OCI-M1 (cell line): ENCODE results near the gene GRAPL.
"Not testable (repeated sequence)": the region's sequence is repeated elsewhere in the genome, so short reads cannot be mapped to it uniquely, and the experiment has no call there.

Experiments
- DNase-seq: peaks from one replicate; lab custom pipeline; 2025; lab: John Stamatoyannopoulos, UW

The GRAPL gene

DNA sequence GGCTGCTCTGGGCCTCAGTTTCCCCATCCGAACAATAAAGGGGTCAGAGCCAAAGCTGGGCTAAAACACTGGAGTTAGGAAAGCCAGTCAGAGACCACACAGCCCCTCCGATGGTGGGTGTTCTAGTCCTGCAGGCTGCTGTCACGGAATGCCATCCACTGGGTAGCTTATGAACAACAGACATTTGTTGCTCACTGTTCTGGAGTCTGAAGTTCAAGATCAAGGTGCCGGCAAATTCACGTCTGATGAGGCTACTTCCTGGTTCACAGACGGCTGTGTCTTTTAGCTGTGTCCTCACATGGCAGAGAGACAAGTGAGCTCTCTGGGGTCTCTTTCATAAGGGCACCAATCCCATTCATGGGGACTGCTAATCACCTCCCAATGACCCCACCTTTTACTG is 9.2 kb downstream of the GRAPL start:
- DNase-seq = not testable (repeated sequence)

DNA sequence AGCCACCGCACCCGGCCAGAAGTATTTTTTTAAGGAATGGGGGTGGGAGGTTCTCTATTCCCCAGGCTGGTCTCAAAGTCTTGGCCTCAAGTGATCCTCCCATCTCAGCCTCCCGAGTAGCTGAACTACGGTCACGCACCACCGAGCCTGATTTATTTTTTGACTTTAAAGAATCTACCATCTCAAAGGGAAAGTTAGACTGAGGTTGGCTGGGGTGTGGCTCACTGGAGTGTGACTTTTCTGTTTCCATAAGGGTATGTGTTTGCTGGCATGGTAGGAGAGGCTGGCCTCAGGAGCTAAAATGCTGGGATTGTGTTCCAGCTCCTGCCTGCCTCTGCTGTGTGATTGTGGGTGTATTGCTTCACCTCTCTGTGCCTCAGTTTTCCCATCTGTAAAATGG is 10.6 kb downstream of the GRAPL start:
- not testable (repeated sequence) for DNase-seq

DNA sequence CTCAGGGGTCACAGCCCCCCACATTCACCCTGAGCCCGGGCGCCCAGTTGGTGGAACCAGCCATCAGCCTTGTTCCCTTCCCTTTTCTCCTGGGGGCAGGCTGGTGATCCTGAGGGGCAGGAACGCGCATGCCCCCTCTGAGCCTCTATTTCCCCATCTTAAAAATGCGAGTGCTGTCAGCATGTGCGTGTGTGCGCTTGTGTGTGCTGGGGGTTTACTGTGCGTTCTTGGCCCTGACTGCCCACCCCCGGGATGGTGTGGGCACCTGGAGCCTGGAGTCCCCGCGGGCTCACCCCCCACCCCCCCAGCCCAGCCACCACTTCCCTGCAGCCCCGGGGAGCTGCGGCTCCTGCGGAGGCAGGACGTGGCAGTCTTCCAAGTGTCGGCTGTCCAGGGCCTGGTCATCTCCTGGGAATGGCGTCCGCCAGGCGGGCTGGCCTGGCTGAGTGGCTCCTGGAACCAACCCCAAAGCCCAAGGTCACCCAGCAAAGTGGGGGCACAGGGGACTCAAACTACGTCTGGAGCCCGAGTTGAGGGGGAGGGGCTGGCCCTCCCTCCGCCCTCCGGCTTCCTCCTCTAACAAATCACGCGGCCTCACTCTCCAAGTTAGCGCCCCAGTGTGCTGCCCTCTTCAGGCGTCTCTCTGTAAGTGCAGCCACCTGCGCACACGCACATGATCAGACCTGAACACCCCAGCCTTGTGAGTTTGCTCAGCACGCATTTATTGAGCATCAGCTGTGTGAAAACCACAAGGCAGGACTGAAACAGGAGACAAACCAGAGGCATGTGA is 14.2 kb downstream of the GRAPL start:
- not testable (repeated sequence) for DNase-seq

DNA sequence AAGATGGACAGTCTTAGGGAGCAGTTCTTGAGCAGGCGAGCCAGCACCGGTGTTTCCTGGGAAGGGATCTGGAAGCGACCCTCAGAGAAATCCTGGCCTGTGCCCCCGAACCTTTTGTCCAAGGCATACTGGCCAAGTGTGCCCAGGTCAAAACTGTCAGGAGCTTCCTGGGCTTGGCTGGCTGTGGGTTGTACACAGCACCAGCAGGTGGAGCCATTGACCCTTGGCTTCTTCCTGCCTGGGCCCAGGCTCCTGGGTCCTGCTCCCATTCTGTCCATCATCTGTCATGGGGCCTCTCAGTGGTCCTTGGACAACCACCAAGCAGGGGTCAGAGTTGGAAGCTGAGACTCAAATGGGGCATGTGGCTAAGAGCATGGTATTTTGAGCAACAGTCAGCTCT is 15.0 kb downstream of the GRAPL start:
- not testable (repeated sequence) for DNase-seq

DNA sequence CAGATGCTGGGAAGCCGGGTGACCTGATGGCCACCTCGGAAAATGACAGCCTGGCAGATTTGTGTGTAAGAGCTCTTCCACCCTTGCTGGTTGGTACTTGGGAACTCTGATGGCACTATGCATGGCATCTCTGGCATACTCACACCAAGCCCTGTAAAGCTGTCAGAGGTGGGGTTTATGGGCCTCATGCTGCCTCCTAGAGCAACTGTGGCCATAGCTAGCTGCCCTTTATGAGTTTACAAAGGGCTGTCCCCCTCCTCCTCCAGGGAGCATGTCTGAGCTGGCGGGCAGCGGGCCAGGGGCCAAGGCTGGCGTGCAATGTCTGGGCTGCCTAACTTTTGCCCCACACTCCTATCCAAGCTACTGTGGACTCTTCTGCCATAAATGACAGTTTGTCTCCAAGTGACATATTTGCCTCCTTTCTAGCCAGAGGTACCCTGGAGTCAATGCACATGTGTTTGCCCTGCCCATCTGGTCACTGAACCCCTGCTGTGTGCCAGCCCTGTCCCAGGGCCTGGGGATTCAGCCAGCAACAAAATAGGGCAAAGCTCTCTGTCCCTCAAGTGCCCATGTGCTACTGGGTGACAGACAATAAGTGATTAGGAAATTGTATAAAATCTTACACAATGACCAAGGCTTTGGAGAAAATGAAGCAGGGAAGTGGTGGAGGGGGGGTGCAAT is 15.8 kb downstream of the GRAPL start:
- DNase-seq = not testable (repeated sequence)

DNA sequence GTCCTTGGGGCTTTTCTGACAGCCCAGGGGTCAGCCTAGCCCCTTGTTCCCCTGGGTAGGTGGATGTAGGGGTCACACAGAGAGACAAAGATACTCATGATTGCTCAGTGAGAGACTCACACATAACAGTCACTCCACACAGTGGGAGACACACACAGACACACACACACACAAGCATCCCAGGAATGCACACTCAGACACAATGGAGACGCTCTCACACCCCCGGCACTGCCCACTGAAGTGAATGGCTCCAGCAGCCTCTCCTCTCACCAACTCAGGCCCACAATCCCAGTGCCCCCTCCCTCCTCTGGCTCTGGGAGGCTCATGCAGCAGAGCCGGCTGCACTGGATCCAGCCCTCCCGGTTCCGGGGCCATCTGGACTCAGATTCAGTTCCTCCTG is 17.0 kb downstream of the GRAPL start:
- not testable (repeated sequence) for DNase-seq

DNA sequence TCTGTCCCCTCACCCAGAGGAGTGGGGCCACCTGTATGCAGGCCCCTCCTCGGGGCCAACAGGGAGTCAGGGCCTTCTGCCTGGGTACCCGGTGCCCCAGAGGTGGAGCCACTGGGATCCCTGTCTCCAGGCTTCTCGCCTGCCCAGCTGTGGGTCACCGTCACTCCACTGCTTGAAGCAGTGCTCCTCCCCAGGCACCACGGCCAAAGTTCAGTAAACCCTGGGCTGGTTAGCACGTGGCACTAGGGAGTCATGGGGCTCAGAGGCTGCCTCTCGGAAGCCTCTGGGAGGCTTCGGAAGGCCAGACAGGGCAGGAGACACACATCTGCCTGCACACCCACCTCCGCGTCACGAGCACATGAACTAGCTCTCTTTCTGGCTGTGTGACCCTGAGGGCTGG is 18.1 kb downstream of the GRAPL start:
- DNase-seq = not testable (repeated sequence)

DNA sequence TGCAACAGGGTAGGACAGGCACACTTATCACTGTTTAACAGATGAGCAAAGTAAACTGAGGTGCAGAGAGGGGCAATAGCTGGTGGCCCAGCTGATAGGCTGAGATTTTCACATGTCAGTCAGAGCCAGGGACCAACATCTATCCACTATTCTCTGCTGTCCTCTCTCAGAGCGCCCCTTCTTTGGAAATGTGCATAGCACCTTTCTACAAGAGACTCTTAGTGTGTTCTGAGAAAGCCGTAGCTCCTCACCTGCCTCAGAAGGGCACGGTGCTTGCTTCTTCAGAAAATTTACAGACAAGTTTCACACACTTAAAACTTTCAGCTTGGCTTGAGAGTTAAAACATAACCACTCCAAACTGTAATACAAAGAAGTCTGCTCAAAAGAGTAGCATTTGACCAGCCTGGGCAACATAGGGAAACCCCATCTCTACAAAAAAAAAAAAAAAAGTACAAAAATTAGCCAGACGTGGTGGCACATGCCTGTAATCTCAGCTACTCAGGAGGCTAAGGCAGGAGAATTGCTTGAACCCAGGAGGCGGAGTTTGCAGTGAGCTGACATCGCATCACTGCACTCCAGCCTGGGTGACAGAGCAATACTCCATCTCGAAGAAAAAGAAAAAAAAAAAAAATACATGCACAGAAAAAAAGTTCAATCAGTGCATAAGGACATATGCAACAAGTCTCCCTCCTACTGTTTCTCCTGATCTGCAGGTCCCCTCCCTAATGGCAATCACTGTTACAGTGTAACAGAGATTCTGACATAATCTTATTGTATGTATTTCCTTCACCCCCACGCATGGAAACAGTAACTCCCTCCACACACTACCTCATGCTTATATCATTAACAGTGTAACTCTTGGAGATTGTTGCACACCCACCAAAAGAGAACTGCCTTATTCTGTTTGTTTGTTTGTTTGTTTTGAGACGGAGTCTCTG is 23.6 kb downstream of the GRAPL start:
- DNase-seq = not testable (repeated sequence)

DNA sequence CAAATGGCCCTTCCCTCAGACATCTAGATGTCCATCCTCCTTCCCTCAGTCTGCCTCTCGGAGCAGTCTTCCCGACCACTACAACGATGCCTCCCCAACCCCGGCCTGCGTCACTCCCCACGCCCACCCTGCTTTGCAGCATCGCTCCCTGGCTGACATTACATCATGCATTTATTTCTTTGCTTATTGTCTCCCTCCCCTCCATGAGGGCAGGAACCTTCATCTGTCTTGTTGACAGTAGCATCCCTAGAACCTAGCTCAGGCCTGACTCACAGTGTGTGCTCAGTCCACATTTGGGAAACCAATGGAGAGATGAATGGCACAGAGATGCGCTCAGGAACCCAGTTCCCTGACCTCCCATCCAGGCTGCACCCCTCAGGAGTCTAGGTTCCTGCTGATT is 30.2 kb downstream of the GRAPL start:
- DNase-seq = not testable (repeated sequence)

DNA sequence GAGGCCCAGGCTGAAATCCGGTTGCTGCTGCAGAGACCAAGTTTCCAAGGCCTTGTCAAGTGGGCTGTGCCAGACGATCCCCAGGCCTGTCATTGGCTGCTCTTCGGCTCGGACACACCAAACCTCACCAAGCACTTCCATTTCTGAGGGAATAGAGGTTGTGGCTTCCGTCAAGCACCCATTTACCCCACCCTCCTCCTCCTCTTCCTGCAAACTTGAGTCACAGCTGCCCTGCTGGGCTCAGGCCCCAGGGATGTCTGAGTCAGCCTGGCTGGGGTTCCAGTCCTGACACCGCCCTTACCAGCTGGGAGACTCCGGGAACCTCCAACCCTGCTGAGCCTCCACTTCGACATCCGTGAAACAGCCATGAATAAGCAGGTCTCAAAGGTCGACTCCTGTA is 31.1 kb downstream of the GRAPL start:
- not testable (repeated sequence) for DNase-seq

DNA sequence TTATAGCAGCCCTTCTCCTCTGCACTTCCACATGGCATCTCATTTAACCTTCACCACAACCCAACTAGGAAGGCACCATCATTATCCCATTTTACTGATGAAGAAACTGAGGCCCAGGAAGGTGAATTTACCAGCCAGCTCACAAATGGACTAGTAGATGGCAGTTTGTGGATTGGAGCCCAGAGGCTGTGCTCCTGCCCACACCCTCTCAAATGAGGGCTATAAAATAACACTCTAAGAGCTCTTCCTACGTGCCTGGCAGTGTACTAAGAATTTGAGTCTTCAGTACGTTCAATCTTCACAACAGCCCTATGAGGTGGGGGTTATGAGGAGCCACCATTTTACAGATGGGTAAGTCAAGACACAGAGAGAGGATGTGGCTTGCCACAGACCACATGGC is 31.5 kb downstream of the GRAPL start:
- not testable (repeated sequence) for DNase-seq

DNA sequence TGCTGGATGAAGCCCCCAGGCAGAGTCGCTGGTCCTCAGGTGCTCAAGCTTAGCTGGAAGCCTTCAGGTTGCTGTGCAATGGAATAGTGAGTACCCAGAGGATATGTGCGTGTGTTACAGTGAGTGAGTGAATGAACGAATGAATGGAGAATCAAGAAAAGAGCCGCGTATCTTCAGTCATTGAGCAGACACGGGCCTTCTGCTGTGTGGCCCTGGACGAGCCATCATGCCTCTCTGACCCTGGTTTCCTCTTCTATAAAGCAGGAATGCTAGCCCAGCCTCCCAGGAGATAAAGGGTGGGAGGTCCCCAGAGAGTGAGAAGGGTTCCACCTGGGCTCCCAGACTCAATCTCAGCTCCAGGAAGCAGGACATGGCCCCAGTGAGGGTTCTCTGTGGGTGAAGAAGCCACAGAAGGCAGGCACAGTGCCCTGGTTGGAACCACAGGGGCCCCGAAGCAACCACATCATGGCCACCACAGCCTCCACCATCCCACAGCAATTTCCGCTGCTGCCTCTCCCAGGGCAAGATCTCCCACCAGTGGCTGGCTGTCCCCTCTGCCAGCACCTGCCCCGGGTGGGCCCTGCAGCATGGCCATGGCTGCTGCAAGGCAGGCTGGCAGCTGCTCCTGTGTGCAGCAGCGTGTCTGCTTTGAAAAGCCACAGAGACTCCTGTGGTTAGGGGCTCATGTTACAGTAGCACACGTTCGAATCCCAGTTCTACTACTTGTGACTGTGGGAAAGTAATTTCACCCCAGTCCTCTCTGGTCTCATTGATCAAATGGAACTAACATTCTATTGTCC is 34.1 kb downstream of the GRAPL start:
- not testable (repeated sequence) for DNase-seq

DNA sequence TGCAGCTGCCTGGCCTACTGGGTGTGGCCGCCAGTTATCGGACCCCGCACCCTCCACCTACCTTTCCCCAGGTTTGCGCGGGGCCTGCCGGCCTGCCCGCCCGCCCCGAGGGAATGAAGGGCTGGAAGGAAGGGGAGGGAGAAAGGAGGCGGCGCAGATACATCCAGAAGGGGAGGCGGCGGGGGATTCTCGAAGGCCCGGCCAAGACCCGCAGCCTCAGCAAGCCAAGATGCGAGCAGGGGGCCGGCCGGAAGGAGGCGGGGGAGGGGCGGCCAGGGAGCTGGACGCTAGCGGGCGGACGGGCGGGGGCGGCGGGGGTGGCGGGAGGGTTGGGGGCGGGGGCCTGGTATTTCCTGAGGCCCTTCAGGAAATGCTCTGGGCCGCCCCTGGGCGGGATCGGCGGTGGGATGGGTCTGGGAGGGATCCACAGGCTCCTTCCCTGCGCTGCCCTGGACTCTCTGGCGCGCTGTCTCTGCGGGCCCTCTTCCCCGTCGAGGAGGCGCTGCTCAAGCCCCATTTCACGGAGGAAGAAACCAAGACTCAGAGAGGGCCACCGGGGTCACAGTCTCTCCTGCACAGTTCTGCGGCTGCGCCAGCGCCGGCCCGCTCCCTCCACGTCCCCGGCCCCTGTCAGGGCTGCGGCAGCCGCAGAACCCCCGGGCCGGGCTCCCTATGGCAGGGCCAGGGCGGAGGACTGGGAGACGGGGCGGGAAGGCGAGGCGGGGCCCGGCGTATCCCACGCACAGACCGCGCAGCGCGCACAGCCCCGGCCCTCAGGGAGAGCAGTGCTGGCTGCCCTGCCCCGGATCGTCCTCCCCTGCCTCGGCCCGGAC is 35.2 kb downstream of the GRAPL start:
- DNase-seq = not testable (repeated sequence)

DNA sequence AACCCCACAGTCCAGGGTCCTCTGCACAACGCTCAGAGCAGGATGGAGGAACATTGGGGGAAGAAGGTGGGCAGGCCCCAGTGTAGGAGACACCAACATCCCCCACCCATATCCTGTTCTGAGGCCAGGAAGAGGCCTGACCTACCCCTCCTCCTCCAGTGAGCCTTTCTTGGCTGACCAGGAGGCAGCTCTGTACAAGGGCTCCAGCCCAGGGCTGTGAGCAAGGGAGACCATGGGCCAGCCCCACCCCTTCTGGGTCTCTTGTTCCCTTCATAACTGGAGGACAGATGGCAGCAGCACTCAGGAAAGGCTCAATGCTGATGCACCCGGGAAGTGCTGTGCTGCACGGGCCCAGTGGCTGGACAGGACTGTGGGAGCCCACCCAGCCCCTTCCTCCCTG is 47.0 kb downstream of the GRAPL start:
- DNase-seq = not testable (repeated sequence)

DNA sequence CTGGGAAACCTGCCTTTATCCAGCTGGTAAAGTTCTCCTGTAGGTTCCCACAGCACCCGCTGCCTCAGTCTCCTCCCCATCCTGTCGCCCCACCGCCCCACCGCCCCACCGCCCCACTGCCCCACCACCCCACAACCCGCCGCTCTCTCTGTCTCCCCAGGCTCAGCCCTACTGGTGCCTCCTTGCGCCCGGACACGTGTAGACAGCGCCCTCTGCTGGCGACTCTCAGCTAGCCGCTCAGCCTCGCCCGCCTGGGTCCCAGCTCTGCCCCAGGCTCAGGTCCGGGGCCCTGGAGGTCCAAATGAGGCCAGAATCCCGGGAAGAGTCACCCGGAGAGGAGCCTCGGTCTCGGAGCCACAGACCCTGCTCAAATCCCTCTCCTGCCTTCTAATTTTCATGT is 48.0 kb downstream of the GRAPL start:
- not testable (repeated sequence) for DNase-seq

DNA sequence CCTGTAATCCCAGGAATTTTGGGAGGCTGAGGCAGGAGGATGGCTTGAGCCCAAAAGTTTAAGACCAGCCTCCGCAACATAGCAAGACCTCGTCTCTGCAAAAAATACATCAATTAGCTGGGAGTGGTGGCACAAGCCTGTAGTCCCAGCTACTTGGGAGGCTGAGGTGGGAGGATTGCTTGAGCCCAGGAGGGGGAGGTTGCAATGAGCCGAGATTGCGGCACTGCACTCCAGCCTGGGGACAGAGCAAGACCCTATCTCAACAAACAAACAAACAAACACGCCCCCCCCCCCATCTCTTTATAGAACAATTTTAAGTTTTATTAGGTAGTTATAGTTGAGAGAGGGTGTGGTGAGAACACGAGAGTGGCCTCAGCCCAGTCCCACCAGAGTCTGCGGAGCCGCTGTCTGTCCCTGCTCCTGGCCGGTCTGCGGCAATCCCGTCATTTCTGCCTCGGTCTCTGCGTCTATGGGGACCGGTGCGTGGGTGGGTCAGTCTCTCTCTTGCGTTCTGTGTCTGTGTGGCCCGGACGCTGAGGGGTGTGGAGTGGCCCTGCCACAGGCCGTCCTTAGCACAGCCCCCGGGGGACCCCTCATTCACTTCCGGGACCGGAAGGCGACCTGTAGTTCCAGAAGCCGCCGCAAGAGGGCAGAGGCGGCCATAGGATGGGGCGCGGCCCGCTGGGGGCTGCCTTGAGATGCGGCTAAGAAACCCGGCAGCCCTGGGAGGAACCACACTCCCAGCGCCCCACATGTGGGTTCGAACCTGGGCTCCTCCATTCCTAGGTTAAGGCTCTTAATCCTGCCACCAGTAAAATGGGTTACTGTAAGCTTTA is 53.9 kb downstream of the GRAPL start:
- DNase-seq = not testable (repeated sequence)

DNA sequence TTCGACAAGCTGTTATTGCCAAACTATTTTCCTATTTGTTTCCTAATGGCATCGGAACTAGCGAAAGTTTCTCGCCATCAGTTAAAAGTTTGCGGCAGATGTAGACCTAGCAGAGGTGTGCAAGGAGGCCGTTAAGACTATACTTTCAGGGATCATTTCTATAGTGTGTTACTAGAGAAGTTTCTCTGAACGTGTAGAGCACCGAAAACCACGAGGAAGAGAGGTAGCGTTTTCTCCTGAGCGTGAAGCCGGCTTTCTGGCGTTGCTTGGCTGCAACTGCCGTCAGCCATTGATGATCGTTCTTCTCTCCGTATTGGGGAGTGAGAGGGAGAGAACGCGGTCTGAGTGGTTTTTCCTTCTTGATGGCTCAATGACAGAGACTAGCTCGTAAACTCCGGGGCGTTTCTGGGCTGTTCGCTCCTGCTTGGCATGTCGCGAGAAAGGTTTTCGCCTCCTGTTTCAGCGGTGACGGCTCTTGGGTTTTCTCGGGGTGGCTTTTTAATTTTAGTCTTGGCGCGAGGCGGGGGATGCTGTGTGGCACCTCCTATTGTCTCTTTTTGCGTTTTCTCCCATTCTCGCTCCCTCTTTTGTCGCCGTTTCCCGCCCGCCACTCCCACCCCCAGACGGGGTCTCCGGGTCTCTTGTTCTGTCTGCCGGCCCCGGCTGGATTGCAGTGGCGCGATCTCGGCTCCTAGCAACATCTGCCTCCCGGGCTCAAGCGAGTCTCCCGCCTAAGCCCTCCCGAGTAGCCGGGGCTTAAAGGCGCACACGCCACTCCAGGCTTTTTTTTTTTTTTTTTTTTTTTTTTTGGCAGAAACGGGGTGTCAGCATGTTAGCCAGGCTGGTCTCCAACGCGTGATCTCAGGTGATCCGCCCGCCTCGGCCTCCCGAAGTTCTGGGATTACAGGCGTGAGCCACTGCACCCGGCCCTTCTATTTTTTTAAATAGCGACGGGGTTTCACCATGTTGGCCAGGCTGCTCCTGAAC is 60.8 kb downstream of the GRAPL start:
- not testable (repeated sequence) for DNase-seq
